Nephron (organoid): ENCODE measurements around the gene SDHAF3.

Source experiments
- H3K27ac Mint-ChIP-seq, 3 experiments: 2 replicates each; pipeline ENCODE4 v1.8.0; 2020; ENCODE audit warnings: mixed read lengths in 3 of 3, mild to moderate bottlenecking in 2 of 3, moderate library complexity in 1 of 3
- H3K27me3 Mint-ChIP-seq: 2 replicates; pipeline ENCODE4 v1.8.0; 2021; ENCODE audit warnings: low read depth, mild to moderate bottlenecking, moderate library complexity, mixed read lengths
- H3K36me3 Mint-ChIP-seq: 2 replicates; pipeline ENCODE4 v1.8.0; 2020; ENCODE audit warnings: low read depth, mixed read lengths
- H3K4me1 Mint-ChIP-seq: 2 replicates; pipeline ENCODE4 v1.8.0; 2020; ENCODE audit warnings: mixed read lengths
- H3K4me3 Mint-ChIP-seq, 3 experiments: 2 replicates each; pipeline ENCODE4 v1.8.0; 2020; ENCODE audit warnings: mild to moderate bottlenecking in 3 of 3, mixed read lengths in 3 of 3, moderate library complexity in 2 of 3
- H3K9me3 Mint-ChIP-seq: 2 replicates; pipeline ENCODE4 v1.8.0; 2020; ENCODE audit warnings: mixed read lengths
- TF ChIP-seq, protein P1 (sequence below), 3 experiments: fragments of 200-600 bp; sonication (generic); IDR thresholded peaks; one replicate each; pipeline ENCODE4 v1.5.0; 2021; ENCODE audit warnings: antibody characterized with exemption in 3 of 3; ENCODE audit not compliant: unreplicated experiment in 3 of 3

Gene SDHAF3

GRCh38 chr7:97219237-97219636 lies 101.7 kb downstream of the SDHAF3 start:
- Mint-ChIP-seq H3K9me3 (peaks cover 2% of the 10 kb centered on the region), H3K36me3 (no peaks in the 10 kb centered on the region)

DNA sequence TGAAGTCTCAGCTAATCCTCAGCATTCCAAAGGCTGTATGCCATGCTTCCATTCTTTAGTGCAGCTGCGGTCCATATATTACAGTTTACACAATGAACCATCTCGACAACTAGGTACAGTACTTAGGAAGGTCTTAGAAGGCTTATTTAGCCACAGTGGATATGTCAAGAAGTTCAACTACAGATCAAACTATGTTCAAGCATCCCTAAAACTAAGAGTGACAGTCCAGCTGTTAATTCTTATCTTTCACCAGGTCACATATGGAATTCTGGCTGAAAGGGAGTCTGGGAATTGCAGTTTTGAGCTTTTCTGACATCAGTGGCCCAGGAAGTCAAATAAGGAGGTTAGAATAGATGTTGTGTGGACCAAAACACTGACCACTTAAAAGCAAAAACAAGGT lies 106.8 kb downstream of the SDHAF3 start:
- TF ChIP-seq, protein P1, sequence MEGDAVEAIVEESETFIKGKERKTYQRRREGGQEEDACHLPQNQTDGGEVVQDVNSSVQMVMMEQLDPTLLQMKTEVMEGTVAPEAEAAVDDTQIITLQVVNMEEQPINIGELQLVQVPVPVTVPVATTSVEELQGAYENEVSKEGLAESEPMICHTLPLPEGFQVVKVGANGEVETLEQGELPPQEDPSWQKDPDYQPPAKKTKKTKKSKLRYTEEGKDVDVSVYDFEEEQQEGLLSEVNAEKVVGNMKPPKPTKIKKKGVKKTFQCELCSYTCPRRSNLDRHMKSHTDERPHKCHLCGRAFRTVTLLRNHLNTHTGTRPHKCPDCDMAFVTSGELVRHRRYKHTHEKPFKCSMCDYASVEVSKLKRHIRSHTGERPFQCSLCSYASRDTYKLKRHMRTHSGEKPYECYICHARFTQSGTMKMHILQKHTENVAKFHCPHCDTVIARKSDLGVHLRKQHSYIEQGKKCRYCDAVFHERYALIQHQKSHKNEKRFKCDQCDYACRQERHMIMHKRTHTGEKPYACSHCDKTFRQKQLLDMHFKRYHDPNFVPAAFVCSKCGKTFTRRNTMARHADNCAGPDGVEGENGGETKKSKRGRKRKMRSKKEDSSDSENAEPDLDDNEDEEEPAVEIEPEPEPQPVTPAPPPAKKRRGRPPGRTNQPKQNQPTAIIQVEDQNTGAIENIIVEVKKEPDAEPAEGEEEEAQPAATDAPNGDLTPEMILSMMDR (IDR thresholded peaks at IDR 0.05; ENCODE audit: unreplicated experiment in 3 of 3): no peak
- Mint-ChIP-seq H3K4me1 (peaks cover 6% of the 10 kb centered on the region), H3K27ac (no peak overlapping the region), H3K36me3 (no peaks in the 10 kb centered on the region), H3K9me3 (no peaks in the 10 kb centered on the region), H3K27me3 (peaks cover 3% of the 10 kb centered on the region), H3K4me3 (no peak overlapping the region)

More at GRCh38 chr7:97219237-97219636, 101.7 kb downstream of the SDHAF3 start:
- TF ChIP-seq, protein P1 (IDR thresholded peaks at IDR 0.05; ENCODE audit: unreplicated experiment in 3 of 3): no peak
- H3K27me3 Mint-ChIP-seq: peaks cover 3% of the 10 kb centered on the region
- no peak overlapping the region for H3K4me3 Mint-ChIP-seq
- peaks cover under 1% of the 10 kb centered on the region for H3K4me1 Mint-ChIP-seq
- no peak overlapping the region for H3K27ac Mint-ChIP-seq

- Mint-ChIP-seq H3K4me3 (no peak overlapping the region), H3K36me3 (no peaks in the 10 kb centered on the region), H3K27ac (no peak overlapping the region), H3K9me3 (peaks cover 3% of the 10 kb centered on the region), H3K27me3 (peaks cover 3% of the 10 kb centered on the region), H3K4me1 (peaks cover 6% of the 10 kb centered on the region)
- TF ChIP-seq, protein P1 (IDR thresholded peaks at IDR 0.05; ENCODE audit: unreplicated experiment in 3 of 3): no peak
Measured at GRCh38 chr7:97226541-97226940, 109.0 kb downstream of the SDHAF3 start.
